Adrenal gland (tissue), 12 donors: ENCODE measurements around the gene CLC. TPM values are rescaled to one million over a fixed set of nuclear protein-coding genes. Genes with fewer than 3 reads are reported as not detected.
A peak's percentile ranks its signal among the peaks of the same experiment; 100 is the strongest.

Source experiments
- DNase-seq, 7 donors: peaks; one replicate each; pipeline ENCODE4 v3.0.0-alpha.2; 2019 to 2020
- H3K27ac ChIP-seq, 5 donors: fragments of 200-600 bp; sonication (generic) in 4 of 5; 1 replicate in 3 of 5; 2 replicates in 2 of 5; pipeline versions ENCODE4 v1.5.1 to v1.8.0; 2016 to 2020; ENCODE audit warnings: mild to moderate bottlenecking in 1 of 5
- H3K27me3 ChIP-seq: fragments of 200-600 bp; 2 replicates; pipeline ENCODE4 v1.8.0; 2021
- H3K36me3 ChIP-seq, 2 donors: fragments of 200-600 bp; replicated peaks in 1 of 2; 1 replicate in 1 of 2; 2 replicates in 1 of 2; pipeline versions ENCODE4 v1.5.1 to v1.8.0; 2018 to 2022
- H3K4me1 ChIP-seq, 2 donors: fragments of 200-600 bp; replicated peaks in 1 of 2; 1 replicate in 1 of 2; 2 replicates in 1 of 2; pipeline versions ENCODE4 v1.5.1 to v1.8.0; 2018 to 2021
- H3K4me3 ChIP-seq, 4 donors: fragments of 200-600 bp; sonication (generic) in 3 of 4; one replicate each; pipeline ENCODE4 v1.5.1; 2016 to 2018
- H3K9me3 ChIP-seq, 3 donors: fragments of 200-600 bp; sonication (generic) in 1 of 3; replicated peaks in 1 of 3; 1 replicate in 2 of 3; 2 replicates in 1 of 3; pipeline versions ENCODE4 v1.5.1 to v1.8.0; 2016 to 2021
- POLR2A ChIP-seq, 2 donors: fragments of 450-650 bp; IDR thresholded peaks; one replicate each; pipeline ENCODE4 v1.6.1; 2017; ENCODE audit warnings: antibody characterized with exemption in 2 of 2, mild to moderate bottlenecking in 2 of 2, moderate library complexity in 1 of 2
- WGBS, 4 donors: extraction: QIAGEN DNeasy Blood & Tissue Kit in 2 of 4; methylation state at CpG; one replicate each; pipeline versions ENCODE4 v1.1.5 to v1.1.7; 2013 to 2017; 5-methylcytosine and 5-hydroxymethylcytosine counted together
- intact Hi-C, 2 donors: fragments of 100-400 bp; cut with DNase I; formaldehyde crosslinking; loops; one replicate each; pipeline versions ENCODE4 v1.14.1 to v1.15.0; 2022 to 2023
- polyA plus RNA-seq, 3 donors: library from polyadenylated mRNA; stranded (reverse); fragments of 200-250 nt in 2 of 3; fragments of 350-450 nt in 1 of 3; fragmentation: Illumina TruSeq in 1 of 3; extraction: RNeasy Lipid Tissue Mini Kit (QIAGEN cat#74804) in 1 of 3; gene quantifications; one replicate each; pipeline ENCODE4 v1.2.3, GENCODE V29; 2013 to 2014
- total RNA-seq, 9 donors: library from RNA; depleted of rRNA in 4 of 9; stranded (reverse); fragments of >200 nt in 4 of 9; fragments of 120-200 nt in 1 of 9; fragmentation: NEBNext Ultra II Directional in 1 of 9; extraction: Animal tissue kit (Norgen Biotek cat#: 25700) in 1 of 9; gene quantifications; one replicate each; pipeline versions ENCODE4 v1.1.0 to v1.2.4, GENCODE V29; 2013 to 2023
- TF ChIP-seq, protein P1 (sequence below), 6 experiments: fragments of 450-650 bp in 4 of 6; fragments of 200-600 bp in 2 of 6; sonication (generic) in 1 of 6; IDR thresholded peaks; 1 replicate in 5 of 6; 2 replicates in 1 of 6; pipeline versions ENCODE4 v1.5.1 to v1.8.0; 2016 to 2021; ENCODE audit warnings: antibody characterized with exemption in 6 of 6, mild to moderate bottlenecking in 2 of 6, moderate library complexity in 1 of 6
- donor health status: healthy with polysubstance abuse.
- donor health status: Bipolar disorder and iron deficiency.
- donor health status: DM: yes; HTN: yes; CAD: no.
- donor health status: DM: no; HTN: no; CAD: no.
- donor health status: DM: no; HTN: no; CAD: no.
- donor health status: DM: yes; HTN: yes; CAD: no.

CLC gene
- total and polyA plus RNA-seq, 12 donors: 0.66 to 3.7 TPM; not detected in 10

DNA sequence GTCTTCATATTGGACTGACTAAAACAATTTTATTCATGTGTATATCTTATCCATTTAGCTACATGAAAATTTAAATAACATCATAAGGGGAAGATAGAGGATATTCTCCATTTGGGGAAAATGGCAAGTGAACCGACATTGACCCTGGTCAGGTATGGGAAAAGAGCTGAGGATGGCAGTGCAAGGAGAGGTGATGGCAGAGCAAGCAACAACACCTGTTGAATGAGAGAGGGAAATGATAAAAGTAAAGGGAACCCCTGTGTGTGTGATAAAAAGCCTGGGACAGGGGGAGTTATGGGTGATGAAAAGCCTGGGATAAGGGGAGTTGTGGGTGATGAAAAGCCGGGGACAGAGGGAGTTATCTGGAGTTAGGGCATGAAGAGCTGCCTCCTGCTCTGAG lies 4.0 kb downstream of the CLC start:
- Histone ChIP-seq H3K36me3 (no peaks in the 10 kb centered on the region), H3K4me1 (no peaks in the 10 kb centered on the region), H3K4me3 (no peak overlapping the region), H3K27me3 (no peaks in the 10 kb centered on the region), H3K9me3 (no peaks in the 10 kb centered on the region), H3K27ac (no peak overlapping the region)
- intact Hi-C loops: no loop called here
- DNase-seq: no peak
- TF ChIP-seq POLR2A (IDR thresholded peaks at IDR 0.05): no peak
- TF ChIP-seq, protein P1, sequence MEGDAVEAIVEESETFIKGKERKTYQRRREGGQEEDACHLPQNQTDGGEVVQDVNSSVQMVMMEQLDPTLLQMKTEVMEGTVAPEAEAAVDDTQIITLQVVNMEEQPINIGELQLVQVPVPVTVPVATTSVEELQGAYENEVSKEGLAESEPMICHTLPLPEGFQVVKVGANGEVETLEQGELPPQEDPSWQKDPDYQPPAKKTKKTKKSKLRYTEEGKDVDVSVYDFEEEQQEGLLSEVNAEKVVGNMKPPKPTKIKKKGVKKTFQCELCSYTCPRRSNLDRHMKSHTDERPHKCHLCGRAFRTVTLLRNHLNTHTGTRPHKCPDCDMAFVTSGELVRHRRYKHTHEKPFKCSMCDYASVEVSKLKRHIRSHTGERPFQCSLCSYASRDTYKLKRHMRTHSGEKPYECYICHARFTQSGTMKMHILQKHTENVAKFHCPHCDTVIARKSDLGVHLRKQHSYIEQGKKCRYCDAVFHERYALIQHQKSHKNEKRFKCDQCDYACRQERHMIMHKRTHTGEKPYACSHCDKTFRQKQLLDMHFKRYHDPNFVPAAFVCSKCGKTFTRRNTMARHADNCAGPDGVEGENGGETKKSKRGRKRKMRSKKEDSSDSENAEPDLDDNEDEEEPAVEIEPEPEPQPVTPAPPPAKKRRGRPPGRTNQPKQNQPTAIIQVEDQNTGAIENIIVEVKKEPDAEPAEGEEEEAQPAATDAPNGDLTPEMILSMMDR (IDR thresholded peaks at IDR 0.05): no peak
- 73 to 83% (median 76%) methylated on average over 2 of the region's 2 CpGs for WGBS, 4 donors

DNA sequence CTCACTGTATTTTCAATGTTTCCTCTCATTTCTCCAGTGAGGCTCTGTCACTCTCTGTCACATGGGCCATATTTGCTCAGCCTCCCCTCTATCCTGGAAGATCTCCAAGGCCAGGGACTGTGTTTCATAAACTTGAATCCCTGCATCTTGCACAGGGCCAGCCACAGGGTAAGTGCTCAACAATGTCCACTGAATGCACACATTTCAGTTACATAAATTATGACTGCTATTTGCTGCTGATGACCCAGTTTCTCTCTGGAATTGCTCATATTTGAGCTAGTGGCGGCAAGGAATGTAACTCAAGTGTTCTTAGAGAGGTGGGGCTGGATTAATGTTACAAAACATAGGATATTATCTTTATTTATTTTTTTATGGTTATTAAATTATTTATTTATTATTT lies 6.1 kb downstream of the CLC start:
- peak in 2 of 7 donors; percentile 18 to 34 for DNase-seq
- Histone ChIP-seq H3K36me3 (no peaks in the 10 kb centered on the region), H3K27ac (no peak overlapping the region), H3K4me3 (no peak overlapping the region), H3K9me3 (no peaks in the 10 kb centered on the region), H3K27me3 (no peaks in the 10 kb centered on the region), H3K4me1 (no peaks in the 10 kb centered on the region)
- WGBS, 4 donors: 63 to 93% (median 80%) methylated on average over 1 of the region's 1 CpG
- TF ChIP-seq, protein P1 (IDR thresholded peaks at IDR 0.05): no peak
- TF ChIP-seq POLR2A (IDR thresholded peaks at IDR 0.05): no peak
- intact Hi-C loops: no loop called here

DNA sequence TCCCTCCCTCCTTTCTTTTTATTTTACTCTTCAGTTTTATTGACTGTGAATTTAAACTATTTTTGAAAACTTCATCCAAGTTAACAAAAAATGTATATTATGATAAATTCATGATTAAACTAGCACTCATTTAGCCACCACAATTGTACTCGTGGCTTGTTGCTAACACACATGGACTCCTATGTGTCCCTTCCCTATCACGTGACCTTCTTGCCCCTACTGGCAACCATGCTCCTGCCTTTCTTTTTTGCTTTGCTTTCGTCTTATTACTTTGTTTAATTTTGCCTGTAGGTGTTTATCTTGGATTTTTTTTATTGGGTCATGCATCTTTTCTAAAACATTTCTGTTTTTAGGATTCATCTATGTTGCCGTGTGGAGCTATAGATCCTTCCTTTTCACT lies 8.2 kb downstream of the CLC start:
- no peak for TF ChIP-seq POLR2A (IDR thresholded peaks at IDR 0.05)
- TF ChIP-seq, protein P1 (IDR thresholded peaks at IDR 0.05): no peak
- no peaks in the 10 kb centered on the region for H3K9me3 ChIP-seq
- DNase-seq: no peak
- intact Hi-C loops: no loop called here
- WGBS, 4 donors: 60 to 65% (median 61%) methylated on average over 4 of the region's 4 CpGs
- H3K27me3 ChIP-seq: no peaks in the 10 kb centered on the region
- H3K4me3 ChIP-seq: no peak overlapping the region
- H3K4me1 ChIP-seq: no peaks in the 10 kb centered on the region
- H3K36me3 ChIP-seq: no peaks in the 10 kb centered on the region
- no peak overlapping the region for H3K27ac ChIP-seq

DNA sequence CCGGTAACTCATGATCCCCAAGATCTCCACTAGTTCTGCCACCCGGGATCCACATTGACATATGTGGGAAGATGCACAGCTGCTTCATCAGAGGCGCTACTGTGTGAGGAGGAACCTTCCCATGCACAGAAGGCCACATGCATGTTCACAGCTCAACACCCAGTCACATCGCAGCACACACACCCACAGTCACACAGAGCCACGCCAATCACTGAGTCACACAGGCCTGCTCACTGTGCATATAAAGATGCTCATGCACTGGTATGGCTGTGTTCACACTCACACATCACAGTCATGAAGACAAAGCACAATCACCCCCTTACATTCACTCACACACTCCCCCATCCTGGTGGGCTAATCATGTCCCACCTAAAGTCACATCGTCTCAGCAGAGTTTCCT lies 9.8 kb downstream of the CLC start:
- H3K4me1 ChIP-seq: no peaks in the 10 kb centered on the region

More for the DNA sequence above, 9.8 kb downstream of the CLC start:
- no peak overlapping the region for H3K4me3 ChIP-seq
- no peaks in the 10 kb centered on the region for H3K9me3 ChIP-seq
- H3K27me3 ChIP-seq: no peaks in the 10 kb centered on the region
- WGBS, 4 donors: 65 to 84% (median 81%) methylated on average over 5 to 6 of the region's 6 CpGs
- no peak for TF ChIP-seq POLR2A (IDR thresholded peaks at IDR 0.05)
- TF ChIP-seq, protein P1 (IDR thresholded peaks at IDR 0.05): no peak
- H3K36me3 ChIP-seq: no peaks in the 10 kb centered on the region
- H3K27ac ChIP-seq: no peak overlapping the region
- DNase-seq: no peak
- intact Hi-C loops: no loop called here
